GM12875 (cell line): ENCODE data around the gene BBS9.

Source experiments
- H3K4me3 ChIP-seq: one replicate; pipeline ENCODE4 v1.5.1; 2011; ENCODE audit warnings: low read depth, low read length, control low read depth
- CTCF ChIP-seq: IDR thresholded peaks from 2 replicates; pipeline ENCODE4 v1.5.1; 2011; ENCODE audit warnings: low read depth, mild to moderate bottlenecking, control low read depth, inconsistent platforms, low read length, moderate library complexity, borderline replicate concordance; ENCODE audit not compliant: insufficient read depth

Gene BBS9

GRCh38 chr7:33650828-33651227 is 521.5 kb downstream of the BBS9 start:
- H3K4me3 ChIP-seq, result no peak overlapping the region
- TF ChIP-seq CTCF, result no peak

- no peak for TF ChIP-seq CTCF
- H3K4me3 ChIP-seq, result no peak overlapping the region
Measured at GRCh38 chr7:33651998-33652515, 522.7 kb downstream of the BBS9 start.

GRCh38 chr7:33654676-33655075 is 525.3 kb downstream of the BBS9 start:
- no peak for TF ChIP-seq CTCF
- no peak overlapping the region for H3K4me3 ChIP-seq
